SK-N-MC (cell line): Measurements from ENCODE around the gene PET100.

Experiments used
- DNase-seq: peaks from one replicate; pipeline ENCODE4 v3.0.0-alpha.2; 2011; ENCODE audit warnings: low read depth, low spot score
- H3K27ac ChIP-seq: fragments of 200-600 bp; sonication (generic); 2 replicates; pipeline ENCODE4 v1.5.1; 2016; ENCODE audit warnings: mixed run types
- H3K36me3 ChIP-seq: fragments of 200-600 bp; sonication (generic); 2 replicates; pipeline ENCODE4 v1.6.1; 2017; ENCODE audit warnings: antibody characterized with exemption, low read length, mixed read lengths; ENCODE audit not compliant: insufficient read depth
- H3K4me3 ChIP-seq: fragments of 200-600 bp; sonication (generic); 2 replicates; pipeline ENCODE4 v1.5.1; 2016
- H3K9ac ChIP-seq: fragments of 200-600 bp; sonication (generic); 2 replicates; pipeline ENCODE4 v1.8.0; 2017; ENCODE audit warnings: mixed run types, mixed read lengths; ENCODE audit not compliant: insufficient read length
- H3K9me3 ChIP-seq: fragments of 200-600 bp; sonication (generic); 2 replicates; pipeline ENCODE4 v1.6.1; 2017; ENCODE audit warnings: low read depth, mild to moderate bottlenecking, antibody characterized with exemption, low read length, moderate library complexity, mixed read lengths
- EZH2 ChIP-seq: fragments of 200-600 bp; sonication (generic); IDR thresholded peaks from one replicate; pipeline ENCODE4 v1.6.1; 2017; ENCODE audit warnings: antibody characterized with exemption
- FOXP2 ChIP-seq: optimal IDR thresholded peaks from 2 replicates; pipeline ENCODE3; 2011; ENCODE audit warnings: mild to moderate bottlenecking, moderate library complexity; ENCODE audit not compliant: insufficient read depth; ENCODE audit errors: extremely low read length, control extremely low read depth
- POLR2AphosphoS5 ChIP-seq: IDR thresholded peaks from 2 replicates; pipeline ENCODE4 v1.6.1; 2012; ENCODE audit warnings: mild to moderate bottlenecking, low read depth, low read length, borderline replicate concordance

Gene PET100

DNA sequence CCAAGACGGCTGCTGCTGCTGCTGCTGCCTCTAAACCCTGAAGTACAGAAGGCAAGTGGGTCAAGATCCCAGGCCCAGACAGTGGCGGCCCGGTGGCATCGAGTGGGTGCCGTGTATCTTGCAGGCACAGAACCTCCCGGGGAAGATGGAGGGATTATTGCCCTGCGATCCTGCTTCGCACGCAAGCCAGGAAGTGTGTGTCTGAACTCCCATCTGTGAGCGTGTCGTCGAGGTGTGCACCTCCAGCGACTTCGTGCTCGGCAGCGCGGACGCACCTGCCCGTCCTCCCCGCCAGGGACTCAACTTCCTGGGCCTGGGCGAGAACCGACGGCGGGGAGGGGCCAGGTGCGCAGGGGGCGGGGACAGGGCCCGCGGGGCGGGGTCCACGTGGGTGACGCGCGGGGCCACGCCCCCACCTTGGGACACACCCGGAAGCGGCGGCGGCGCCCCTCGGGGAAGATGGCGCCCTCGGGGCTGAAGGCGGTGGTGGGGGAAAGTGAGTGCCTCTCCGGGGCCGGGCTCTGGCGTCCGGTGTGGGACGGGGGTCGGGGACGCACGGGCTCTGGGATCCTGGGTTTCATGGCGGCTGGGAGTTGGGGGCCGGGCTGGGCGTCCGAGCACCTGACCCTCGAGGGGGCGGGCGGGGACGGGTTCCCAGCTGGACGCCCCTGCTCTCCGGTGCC is 7.2 kb downstream of the PET100 start, which contains the start of gene STXBP2:
Gene STXBP2, plus strand, starts transcription at position 420 of the 683 bp plus-strand sequence. Its CDS starts 40 bp downstream, at position 460.
- H3K27ac ChIP-seq, result no peak within 1 kb of the TSS
- H3K9ac ChIP-seq, result peak within 1 kb of the TSS; percentile 87
- H3K36me3 ChIP-seq, result no peaks in the 10 kb centered on the region
- H3K4me3 ChIP-seq, result peak within 1 kb of the TSS; percentile 76
- no peak for DNase-seq
- TF ChIP-seq EZH2, result no peak
- TF ChIP-seq FOXP2, result no peak
- peak; percentile 62; the same call in 1 of the 2 replicates for TF ChIP-seq POLR2AphosphoS5
- no peaks in the 10 kb centered on the region for H3K9me3 ChIP-seq

DNA sequence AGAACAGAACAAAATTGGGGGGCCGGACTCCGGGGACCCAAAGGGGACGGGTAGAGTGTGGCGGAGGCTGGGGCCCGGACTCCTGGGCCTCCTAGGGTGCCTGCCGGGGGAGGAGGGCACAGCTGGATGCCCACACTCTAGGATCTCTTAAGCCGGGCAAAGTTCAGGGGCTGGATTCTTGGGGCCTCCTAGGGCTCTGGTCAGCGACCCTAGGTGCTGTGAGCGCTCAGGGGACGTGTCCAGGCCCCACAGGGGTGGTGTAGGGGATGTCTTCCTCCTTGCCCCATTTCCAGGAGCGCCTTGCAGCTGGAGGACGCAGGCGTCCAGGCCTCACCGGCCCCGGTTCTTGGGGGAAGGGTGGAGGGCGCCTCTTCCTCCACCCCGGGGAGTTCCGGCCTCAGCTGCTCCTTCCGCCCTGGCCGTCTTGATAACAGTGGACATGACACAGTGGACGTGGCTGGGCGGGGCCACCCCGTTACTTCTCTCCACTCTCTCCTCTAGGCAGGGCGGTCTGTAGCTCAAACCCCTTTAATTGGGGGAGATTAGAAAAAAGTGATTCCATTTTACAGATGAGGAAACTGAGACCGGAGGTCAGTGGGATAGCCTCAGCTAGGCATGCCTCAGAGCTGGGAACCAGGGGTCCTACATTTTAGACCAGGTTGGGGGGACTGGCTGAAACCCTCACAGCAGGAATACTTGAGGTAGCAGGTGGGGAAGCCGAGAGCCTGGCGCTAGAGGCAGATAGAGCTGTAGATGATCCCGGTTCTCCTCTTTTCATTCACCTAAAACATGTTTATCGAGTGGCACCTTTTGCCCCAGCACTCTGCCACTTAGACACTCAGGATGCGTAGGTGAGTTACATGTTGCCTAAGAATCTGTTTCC is 8.0 kb downstream of the PET100 start:
- H3K4me3 ChIP-seq, result peak overlapping the region; percentile 76
- TF ChIP-seq POLR2AphosphoS5, result no peak
- no peak for TF ChIP-seq EZH2
- no peak for TF ChIP-seq FOXP2
- no peak overlapping the region for H3K27ac ChIP-seq
- H3K36me3 ChIP-seq, result no peaks in the 10 kb centered on the region
- H3K9me3 ChIP-seq, result no peaks in the 10 kb centered on the region
- no peak for DNase-seq
- H3K9ac ChIP-seq, result peak overlapping the region; percentile 87

DNA sequence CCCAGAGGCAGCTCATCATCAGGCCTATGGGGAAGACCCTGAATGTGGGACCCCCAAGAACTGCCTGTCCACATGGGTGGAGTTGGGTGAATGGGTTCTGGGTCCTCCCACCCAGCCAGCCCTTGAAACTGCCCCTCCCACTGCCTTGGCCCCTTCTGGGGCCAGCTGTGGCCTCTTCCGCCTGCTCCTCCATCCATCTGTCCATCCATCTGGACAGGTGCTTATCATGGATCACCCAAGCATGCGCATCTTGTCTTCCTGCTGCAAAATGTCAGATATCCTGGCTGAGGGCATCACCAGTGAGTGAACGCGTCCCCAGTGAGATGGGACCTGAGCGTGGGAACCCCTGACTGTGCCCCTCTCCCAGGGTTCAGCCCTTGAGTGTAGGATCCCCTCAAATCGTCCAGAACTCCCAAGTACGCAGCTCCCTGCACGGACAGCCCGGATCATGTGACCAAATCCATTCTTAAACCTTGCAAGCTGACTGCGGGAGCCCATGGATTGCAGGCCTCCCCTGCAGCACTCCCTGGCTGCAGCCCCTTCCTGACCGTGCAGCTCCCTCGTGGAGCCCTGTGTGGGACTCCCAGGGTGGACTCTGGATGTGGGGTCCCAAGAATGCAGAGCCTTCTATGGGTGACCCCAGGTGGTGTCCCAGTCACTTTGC is 9.3 kb downstream of the PET100 start:
- no peak for DNase-seq
- H3K4me3 ChIP-seq, result no peak overlapping the region
- no peaks in the 10 kb centered on the region for H3K9me3 ChIP-seq
- TF ChIP-seq POLR2AphosphoS5 (no peak), EZH2 (no peak), FOXP2 (no peak)
- H3K9ac ChIP-seq, result no peak overlapping the region
- no peak overlapping the region for H3K27ac ChIP-seq
- H3K36me3 ChIP-seq, result no peaks in the 10 kb centered on the region

DNA sequence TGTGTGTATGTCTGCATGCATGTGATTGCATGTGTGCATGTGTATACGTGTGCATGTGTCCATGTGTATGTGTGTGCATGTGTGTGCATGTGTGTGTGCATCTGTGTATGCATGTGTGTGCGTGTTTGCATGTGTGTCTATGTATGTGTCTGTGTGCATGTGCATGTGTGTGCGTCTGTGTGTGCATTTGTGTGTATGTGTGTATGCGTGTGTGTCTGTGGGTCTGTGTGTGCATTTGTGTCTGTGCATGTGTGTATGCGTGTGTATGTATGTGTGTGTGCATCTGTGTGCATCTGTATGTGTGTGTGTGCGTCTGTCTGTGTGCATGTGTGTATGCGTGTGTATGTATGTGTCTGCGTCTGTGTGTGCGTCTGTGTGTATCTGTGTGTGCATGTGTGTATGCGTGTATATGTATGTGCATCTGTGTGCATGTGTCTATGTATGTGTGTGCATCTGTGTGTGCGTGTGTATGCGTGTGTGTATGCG is 10.3 kb downstream of the PET100 start:
- TF ChIP-seq FOXP2 (no peak), POLR2AphosphoS5 (no peak), EZH2 (no peak)
- no peak overlapping the region for H3K4me3 ChIP-seq
- no peak overlapping the region for H3K9ac ChIP-seq
- DNase-seq, result no peak
- H3K9me3 ChIP-seq, result no peaks in the 10 kb centered on the region
- H3K36me3 ChIP-seq, result no peaks in the 10 kb centered on the region
- H3K27ac ChIP-seq, result no peak overlapping the region

DNA sequence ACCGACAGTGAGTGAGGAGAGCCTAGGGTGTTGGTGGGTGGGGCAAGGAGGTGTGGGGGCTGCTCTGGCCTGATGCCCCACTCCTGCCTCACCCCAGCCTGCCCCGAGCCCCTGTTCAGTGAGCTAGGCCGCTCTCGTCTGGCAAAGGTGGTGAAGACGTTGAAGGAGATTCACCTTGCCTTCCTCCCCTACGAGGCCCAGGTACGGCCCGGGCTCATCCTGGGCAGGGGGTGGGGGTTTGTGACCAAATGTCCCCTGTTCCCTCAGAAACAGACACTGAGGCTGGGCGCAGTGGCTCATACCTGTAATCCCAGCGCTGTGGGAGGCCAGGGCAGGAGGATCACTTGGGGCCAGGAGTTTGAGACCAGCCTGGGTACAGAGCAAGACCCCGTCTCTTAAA is 11.2 kb downstream of the PET100 start:
- no peak overlapping the region for H3K4me3 ChIP-seq
- H3K36me3 ChIP-seq, result no peaks in the 10 kb centered on the region
- TF ChIP-seq EZH2 (no peak), POLR2AphosphoS5 (no peak), FOXP2 (no peak)
- no peak overlapping the region for H3K9ac ChIP-seq
- H3K9me3 ChIP-seq, result no peaks in the 10 kb centered on the region
- DNase-seq, result no peak
- no peak overlapping the region for H3K27ac ChIP-seq

DNA sequence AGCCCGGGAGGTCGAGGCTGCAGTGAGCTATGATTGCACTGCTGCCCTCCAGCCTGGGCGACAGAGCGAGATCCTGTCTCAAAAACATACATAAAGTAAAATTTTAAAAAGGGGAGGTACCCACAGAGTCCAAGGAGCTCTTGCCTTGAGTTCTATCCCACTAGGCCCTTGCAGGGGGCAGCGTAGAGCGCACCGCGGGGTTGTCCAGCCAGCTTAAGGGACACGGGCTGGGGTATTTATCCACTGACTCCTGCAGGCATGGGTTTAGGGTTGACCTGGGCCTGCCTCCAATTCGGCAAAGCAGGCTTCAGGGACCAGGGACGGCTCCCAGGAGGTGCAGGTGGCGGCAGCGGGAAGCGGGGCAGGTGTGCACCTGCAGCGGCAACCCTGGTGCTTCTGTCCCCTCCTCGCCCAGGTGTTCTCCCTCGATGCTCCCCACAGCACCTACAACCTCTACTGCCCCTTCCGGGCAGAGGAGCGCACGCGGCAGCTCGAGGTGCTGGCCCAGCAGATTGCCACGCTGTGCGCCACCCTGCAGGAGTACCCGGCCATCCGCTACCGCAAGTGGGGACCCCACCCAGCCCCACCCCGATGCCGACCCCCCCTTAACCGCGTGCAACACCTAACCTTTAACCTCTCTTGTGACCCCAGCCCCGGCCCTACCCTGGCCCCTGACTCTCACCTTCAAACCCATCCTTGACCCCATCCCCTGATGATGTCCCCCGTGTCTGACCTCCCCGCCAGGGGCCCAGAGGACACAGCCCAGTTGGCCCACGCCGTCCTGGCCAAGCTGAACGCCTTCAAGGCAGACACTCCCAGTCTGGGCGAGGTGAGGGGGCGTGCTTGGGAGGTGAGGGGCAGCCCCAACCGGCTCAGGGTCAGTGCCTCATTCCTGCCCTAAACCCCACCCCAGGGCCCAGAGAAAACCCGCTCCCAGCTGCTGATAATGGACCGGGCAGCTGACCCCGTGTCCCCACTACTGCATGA is 12.0 kb downstream of the PET100 start:
- H3K4me3 ChIP-seq, result no peak overlapping the region
- no peak overlapping the region for H3K27ac ChIP-seq
- no peak for DNase-seq
- TF ChIP-seq EZH2 (no peak), FOXP2 (no peak), POLR2AphosphoS5 (no peak)
- H3K36me3 ChIP-seq, result no peaks in the 10 kb centered on the region
- H3K9me3 ChIP-seq, result no peaks in the 10 kb centered on the region
- H3K9ac ChIP-seq, result no peak overlapping the region

DNA sequence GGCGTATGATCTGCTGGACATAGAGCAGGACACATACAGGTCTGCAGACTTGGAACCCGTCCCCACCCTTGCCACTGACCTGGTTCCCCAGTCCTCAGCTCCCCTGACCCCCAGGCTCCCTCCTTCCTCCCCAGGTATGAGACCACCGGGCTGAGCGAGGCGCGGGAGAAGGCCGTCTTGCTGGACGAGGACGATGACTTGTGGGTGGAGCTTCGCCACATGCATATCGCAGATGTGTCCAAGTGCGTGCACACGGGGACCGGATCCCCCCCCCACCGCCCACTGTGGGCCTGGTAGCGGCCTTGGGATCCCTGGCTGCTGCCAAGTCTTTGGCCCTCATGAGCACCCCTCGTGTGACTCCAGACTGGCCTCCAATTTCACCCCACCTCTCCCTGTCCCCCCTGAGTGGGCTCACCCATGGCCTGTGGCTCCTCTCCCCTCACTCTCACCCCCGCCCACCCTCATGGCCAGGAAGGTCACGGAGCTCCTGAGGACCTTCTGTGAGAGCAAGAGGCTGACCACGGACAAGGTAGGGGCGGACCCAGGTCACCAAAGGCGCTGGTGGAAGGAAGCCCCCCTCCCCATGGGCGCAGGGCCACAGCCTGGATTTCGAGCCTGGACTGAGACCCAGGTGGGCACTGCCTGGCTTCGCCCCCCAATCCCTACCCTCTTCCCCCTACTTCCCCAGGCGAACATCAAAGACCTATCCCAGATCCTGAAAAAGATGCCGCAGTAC is 12.9 kb downstream of the PET100 start:
- Histone ChIP-seq H3K36me3 (no peaks in the 10 kb centered on the region), H3K4me3 (no peak overlapping the region), H3K9ac (no peak overlapping the region), H3K9me3 (no peaks in the 10 kb centered on the region), H3K27ac (no peak overlapping the region)
- no peak for DNase-seq
- TF ChIP-seq EZH2 (no peak), POLR2AphosphoS5 (no peak), FOXP2 (no peak)
